Right renal cortex interstitium (tissue), 3 donors: ENCODE data around the gene GINS2. TPM values are rescaled to one million over a fixed set of nuclear protein-coding genes. Genes with fewer than 3 reads are reported as not detected.

Source experiments
- DNase-seq, 3 donors: peaks; one replicate each; pipeline ENCODE4 v3.0.0-alpha.2; 2013; ENCODE audit warnings: low read depth in 3 of 3, low spot score in 2 of 3
- polyA plus RNA-seq, 3 donors: library from polyadenylated mRNA; unstranded; fragments of 120-200 nt; gene quantifications; one replicate each; pipeline ENCODE4 v1.2.1, GENCODE V29; 2013; ENCODE audit not compliant: insufficient read length in 3 of 3

The GINS2 gene
- polyA plus RNA-seq, 3 donors = 16.0 to 21.5 (median 20.4) TPM

DNA sequence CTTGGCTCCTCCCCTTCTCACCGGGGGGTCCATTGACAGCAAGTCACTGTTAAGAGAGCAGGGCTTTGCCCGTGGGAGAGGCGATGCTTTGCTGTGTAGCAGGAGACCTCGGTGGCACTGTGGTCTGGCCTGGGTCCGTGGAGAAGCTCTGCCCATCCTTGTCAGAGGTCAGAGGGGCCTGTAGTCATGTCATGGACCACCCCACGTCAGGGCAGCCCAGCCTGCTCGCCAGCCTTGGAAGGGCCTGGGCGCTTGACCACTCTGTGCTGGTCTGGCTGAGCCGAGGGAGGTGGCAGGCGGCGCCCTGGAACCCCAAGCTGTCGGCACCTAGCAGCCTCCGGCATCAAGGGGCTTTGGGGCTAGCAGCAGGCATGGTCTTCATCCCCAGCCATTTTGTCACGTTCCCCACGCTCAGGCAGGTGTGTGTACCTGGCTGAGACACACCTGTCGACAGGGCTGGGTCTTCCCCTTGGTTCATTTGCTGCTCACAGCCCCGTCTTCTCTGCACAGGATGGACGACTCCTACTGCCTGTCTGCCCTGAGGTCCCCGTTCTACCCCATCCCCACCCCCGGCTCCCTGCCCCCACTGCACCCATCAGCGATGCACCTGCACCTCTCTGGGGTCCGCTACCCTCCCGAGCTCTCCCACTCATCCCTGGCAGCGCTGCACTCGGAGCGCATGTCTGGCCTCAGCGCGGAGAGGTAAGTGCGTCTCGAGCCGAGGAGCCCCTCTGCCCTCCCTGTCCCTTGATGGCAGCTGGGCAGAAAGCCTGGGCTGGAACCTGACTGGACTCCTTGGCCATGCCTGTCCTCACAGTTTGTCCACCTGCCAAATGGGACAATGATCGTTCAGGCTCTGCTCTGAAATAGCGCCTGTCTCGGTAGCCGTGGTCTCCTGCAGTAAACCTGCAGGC, 33.3 kb downstream of the GINS2 start:
- no peak for DNase-seq

DNA sequence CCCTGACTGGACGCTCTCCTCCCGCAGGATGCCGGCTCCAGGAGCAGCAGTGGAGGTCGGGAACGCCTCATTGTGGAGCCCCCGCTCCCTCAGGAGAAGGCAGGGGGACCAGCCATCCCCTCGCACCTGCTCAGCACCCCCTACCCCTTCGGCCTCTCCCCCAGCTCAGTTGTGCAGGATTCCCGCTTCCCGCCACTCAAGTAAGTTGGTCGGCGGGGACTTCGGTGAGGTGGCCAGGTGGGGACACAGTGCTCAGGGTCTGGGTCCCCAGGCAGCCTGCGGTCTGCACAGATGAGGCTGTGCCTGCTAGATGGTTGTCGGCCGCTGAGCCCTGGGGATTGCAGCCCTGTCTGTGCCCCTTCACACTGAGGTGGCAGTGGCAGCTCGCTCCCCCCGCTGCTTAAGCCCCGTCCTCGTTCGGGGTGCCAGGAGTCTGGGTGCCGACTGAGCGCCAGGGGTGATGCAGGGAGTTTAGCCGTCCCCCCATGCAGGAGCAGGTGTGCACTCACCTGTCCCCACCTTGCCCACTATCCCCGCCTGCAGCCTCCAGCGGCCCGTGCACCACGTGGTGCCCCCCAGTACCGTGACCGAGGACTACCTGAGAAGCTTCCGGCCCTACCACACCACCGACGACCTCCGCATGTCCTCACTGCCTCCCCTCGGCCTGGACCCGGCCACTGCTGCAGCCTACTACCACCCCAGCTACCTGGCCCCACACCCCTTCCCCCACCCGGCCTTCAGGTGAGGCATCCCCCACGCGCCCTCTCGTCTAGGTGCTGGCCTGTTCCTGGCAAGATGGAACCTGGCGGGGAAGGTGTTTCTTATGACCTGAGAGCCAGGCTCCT, 34.3 kb downstream of the GINS2 start:
- no peak for DNase-seq

DNA sequence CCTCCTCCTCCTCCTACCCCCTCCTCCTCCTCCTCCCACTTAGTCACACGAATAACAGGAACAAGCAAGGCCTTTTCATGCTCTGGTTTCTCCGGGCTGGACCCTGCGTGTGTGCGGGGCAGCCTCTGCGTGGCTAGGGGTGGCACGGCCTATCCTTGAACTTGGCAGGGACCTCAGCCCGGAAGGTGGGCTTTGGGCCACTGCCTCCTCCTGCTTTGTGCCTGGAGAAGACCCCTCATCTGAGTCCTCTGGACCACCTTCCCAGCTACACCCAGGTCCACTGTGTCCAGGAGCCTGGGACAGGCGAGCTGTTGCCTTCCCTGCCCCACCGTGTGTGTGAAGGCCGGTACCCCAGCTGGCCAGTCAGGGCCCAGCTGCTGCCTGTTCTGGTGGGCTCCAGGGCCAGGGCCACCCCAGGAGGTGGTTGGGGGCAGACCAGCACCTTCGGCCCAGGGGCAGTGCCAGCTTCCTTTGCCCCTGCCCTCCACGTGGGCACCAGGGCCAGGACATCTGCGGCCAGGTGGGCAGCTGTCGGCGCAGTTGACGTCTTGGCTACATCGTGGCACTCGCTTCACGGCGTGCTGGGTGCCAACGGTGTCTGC, 35.4 kb downstream of the GINS2 start:
- DNase-seq = no peak

DNA sequence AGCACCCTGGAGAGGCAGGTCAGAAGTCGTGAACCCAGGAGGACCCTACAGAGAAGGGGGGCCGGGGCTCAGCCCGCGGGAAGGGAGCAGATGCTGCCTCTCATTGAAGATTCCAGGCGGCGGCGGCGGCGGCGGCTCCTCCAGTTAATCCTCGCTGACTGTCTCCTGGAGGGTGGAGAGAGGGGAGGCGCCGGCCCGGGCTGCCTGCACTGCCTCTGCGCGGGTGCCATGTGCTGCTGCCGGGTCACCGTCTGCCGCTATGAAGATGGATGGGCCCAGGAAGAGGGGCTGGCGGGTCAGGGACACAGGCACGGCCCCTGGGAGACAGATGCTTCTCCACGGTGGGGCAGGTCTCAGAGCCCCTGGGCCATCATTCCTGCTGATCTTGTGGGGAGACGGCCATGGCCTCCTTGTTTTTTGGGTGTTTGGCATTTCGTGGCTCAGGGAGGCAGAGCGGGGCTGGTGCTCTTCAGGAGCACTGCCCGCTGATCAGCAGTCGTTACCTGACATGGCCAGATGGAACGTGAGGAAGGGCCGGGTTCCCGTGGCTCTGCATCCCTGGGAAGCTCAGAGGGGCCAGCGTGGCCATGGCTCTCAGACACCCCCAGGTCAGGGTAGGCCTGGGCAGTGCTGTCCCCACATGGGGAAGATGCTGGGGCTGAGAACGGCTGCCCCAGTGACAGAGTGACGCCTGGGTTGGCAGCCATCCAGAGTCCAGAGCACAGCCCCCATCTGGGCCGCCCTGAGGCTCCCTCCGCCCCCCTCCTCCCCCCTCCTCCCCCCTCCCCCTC, 36.1 kb downstream of the GINS2 start:
- DNase-seq = no peak

DNA sequence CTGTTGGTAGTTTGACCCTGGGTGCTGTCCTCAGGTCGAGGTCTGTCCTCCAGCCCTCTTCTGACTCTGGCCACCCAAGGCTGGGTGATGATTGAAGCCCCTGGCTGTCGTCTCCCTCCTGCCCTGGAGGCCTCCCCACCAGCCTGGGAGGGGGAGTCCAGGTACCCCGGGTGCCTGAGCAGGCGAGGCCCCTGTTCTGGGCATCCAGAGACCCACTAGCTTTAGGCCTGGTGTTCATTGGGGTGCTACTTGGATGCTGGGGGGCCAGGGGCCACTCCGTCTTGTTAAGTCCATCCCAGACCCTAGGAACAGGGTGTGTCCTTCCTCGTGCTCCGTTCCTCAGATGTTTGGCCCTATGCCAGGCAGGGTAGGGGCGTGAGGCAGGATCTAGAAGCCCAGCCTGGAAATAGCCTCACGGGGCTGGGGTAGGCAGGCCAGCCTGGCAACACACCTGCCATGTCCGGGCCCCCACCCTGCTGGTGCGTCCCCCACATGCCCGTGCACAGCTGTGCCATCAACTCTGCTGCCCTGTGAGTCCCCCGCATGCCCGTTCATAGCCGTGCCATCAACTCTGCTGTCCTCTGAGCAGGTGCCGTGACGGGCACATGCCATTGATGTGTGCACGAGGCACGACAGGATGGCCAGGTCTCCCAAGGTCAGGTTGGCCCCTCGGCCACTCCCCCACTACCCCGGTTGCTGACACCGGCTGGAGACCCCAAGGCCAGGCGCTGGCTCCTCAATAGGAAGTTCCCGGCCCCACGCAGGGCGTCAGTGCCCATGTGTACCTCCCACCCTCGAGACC, 36.9 kb downstream of the GINS2 start:
- no peak for DNase-seq

DNA sequence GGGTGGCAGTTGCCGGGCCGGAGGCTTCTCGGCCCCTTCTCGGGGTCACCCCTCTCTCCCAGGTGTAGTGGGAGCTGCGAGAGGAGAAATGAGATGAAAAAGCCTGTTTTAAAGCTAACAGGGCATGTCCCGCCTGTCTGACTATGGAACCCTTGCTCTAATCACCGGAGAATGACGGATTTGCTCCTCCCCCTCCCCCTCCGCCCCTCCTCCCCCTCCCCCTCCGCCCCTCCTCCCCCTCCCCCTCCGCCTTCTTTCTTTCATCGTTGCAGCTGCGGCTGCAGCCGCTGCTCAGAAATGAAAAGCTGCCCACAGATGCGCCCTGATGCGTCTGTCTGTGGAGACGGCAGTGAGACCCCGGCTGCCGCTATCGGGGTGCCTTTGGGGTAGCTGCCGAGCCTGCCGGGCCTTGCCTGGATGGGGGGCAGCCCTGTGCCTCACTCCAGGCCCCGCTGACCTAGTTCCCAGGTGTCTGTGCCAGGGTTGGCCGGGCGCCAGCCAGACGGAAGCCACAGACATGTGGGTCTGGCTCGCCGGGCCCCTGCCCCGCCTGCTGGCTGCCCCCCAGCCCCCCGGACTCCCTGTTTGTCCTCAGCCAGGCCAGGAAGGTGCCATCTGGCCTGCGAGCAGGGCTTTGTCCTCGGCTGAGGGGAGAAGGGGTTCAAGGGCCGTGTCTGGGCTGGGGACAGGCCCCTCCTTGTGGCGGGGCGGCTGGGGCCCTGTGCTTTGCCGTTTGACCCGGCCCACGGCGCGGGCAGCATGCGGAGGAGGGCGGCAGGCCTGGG, 37.7 kb downstream of the GINS2 start:
- no peak for DNase-seq

DNA sequence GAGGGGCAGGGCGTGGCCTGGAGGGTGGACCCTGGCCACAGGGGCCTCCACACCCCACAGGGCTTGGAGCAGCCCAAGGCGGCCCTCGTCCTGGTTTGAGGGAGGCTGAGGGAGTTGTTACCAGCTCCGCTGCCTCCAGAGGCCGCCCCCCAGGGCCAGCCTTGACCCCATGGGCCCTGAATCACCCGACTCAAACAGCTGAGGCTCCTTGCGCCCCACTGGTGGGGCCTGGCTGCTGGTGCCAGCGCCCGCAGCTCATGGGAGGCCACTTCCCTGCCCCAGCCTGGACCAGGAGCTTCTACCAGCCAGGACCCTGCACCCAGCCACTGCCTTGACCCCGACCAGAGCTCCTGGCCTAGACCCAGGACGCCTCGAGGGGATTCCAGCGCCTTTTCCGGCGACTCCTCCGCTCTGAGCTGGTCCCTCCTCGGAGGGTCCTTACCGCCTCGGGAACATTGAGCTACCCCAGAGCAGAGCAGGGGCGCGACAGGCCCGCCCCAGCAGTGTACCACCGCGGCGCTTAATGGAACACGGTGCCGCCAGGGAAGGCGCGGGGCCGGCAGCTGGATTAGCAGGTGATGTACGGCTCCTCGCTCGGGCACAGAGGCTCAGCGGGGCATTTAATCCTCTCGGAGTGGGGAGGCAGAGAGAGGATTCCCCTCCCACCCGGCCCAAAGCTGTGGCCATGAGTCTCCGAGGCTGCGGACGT, 38.5 kb downstream of the GINS2 start:
- no peak for DNase-seq

DNA sequence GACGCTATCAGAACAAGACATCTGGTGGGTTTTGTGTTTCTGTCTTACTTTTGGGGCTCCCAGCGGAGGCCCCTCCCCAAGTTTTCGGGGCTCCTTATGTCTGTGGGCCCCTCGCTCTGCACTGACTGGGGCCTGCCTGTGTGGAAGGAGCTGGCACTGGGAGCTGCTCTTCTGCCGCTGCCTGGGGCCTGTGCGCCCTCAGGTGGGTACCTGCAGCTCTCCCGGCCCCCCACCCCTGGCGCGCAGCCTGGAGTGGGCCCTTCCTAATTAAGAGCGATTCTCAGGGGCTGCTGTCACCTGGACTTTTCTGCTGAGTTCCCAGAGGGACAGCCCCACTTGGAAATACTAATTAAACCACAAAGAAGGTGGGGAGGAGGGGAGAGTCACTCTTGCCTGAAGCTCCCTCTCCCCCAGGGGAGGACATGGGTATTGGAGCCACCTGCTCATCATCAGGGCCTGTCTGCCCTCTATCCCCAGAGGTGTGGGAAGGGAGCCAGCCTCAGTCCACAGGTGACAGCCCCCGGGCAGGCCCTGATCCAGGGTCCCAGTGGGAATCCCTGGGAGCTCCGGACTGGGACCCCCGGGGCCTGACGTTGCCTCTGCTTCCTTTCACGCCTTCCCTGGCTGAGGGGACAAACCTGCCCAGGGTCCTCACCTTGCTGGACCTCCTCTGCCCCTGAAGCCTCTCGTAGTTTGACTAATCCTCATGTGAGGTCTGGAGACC, 39.2 kb downstream of the GINS2 start:
- DNase-seq = no peak

DNA sequence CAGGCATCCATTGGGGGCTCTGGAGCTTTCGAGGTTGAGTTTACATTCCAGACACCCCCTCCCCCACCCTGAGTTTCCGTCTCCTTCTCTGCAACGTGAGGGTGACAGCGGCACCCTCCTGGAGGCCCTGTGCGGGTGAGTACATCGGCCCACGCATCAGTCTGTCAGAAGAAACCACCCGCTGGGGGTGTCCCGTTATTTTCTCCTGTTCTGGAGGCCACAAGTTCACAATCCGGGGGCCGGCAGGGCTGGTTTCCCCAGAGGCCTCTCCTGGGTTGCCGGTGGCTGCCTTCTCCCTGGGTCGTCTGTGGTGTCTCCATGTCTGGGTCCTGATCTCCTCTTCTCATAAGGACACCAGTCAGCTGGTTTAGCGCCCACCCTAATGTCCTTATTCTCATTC, 39.9 kb downstream of the GINS2 start:
- no peak for DNase-seq

DNA sequence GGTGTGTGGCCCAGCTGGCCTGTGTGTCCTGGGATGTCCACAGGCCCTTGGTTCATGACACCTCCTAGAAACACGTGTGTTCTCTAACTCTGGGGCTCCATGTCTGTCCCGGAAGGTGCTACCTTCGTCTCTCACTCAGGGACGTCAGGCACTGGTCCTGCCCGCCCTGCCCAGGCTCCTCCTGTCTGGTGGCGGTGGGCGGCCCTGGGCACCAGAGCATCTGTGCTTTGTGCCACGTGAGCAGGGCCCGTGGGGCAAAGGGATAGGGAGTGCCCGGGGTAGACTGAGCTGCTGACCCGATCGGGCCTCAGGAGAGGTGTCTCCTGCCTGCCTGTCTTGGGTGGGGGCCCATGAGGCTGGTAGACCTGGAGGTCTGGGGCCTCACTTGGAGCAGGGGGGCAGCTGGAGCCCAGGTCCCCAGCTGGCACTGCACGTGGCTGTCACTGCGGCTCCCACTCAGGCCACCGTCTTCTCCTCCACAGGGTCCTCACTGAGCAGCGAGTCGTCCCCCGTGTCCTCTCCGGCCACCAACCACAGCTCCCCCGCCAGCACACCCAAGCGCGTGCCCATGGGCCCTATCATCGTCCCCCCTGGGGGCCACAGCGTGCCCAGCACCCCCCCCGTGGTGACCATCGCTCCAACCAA, 40.6 kb downstream of the GINS2 start:
- no peak for DNase-seq

DNA sequence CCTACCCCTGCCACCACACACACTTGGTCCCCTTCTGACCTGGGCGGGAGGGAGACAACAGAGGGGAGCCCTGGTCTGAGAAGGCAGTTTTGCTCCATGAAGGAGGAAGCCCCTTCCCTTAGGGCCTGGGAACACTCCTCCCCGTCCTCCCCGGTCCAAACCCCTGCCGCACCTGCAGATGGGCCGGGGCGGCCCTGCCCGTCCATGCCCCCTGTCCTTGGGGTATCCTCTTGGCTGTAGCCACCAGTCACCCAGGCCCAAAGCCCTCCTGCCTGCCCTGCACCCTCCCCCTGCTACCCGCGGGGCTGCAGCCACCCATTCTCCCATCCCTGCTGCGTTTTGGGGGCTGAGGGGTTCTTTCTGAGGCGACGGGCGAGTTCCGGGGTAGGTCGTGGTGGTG, 41.8 kb downstream of the GINS2 start:
- no peak for DNase-seq

DNA sequence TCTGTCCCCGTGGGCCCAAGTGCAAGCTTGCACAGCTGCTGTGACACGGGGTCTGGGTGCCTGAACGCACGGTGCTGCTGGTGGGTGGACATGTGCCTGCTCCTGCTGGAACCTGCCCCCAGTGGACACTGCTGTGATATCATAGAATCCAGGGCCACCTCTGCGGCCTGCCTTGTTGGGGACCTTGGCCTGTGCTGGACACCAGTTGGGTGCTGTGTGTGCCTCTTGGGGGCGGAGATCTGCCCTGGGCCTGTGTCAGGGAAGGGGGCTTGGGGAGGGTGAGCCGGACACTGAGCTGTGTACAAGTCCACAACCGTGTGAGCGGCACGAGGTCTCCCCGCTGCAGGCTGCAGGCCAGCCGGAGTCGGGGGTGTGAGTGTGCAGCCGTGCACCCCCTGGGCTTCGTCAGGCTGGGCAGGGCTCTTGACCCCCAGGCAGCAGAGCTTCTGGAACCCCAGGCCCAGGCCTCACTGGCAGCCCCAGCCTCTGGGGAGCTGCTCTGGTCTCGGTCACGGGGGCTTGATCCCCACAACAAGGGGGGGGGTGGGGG, 42.3 kb downstream of the GINS2 start:
- DNase-seq = no peak

DNA sequence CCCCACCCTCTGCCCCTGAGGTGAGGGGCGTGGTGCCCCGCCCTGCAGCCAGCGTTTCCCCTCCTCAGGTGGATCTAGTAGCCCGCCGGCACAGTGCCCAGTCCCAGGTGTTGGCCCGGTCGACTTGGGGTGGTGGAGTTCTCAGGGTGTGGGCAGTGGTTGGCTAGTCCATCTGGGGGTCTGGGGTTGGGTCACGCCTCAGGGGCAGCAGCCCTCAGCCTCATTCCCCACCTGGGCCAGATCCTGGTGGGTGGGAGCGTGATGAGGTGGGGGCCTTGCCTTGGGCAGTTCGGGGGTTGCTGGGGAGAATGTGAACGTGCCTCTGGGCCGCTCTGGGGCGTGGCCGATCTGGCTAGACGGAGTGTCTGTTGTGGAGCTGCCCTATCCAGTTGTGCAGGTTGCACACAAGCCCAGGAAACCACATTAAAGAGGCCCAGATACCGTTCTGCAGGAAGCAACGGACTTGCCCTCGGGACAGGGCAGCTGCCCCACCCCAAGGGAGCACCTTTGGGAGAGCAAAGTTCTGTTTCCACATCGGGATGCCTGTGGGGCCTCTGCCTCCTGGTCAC, 43.6 kb downstream of the GINS2 start:
- no peak for DNase-seq

DNA sequence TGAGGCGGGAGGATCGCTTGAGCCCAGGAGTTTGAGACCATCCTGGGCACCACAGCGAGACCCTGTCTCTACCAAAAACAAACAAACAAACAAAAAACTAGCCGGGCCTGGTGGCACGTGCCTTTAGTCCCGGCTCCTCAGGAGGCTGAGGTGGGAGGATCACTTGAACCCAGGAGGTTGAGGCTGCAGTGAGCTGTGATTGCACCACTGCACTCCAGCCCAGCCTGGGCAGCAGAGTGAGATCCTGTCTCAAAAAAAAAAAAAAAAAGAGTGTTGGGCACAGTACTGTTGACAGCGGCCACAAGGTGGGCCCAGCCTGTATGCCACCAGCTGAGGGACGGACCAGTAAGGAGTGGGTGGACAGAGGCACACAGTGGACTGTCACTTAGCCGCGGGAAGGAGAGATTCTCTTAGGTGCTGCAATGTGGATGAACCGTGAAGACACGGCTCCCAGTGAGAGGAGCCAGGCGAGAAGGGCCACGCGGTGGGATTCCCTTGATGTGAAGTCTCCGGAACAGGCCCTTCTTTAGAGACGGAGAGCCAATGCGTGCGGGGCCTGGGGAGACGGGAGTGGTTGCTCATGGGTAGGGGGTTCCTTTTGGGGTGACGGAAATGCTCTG, 44.6 kb downstream of the GINS2 start:
- DNase-seq = no peak

DNA sequence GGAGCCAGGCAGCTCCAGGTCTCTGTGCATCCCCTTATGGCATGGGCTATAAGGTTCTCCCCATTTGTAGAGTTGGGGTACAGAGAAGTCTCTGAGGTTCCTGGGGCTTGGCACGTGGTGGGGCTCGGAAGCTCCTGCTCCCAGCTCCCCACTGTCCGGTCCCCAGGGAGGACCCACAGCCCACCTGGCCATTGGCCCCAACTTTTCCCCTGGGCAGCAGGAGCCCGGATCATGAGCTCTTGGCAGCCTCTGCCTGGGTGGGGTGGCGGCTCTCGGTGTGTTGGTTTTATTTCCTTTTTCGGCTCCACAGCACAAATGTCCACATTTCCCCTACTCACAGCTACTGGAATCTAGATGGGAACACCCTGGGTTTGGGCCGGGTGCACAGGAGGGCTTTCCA, 45.1 kb downstream of the GINS2 start:
- no peak for DNase-seq

DNA sequence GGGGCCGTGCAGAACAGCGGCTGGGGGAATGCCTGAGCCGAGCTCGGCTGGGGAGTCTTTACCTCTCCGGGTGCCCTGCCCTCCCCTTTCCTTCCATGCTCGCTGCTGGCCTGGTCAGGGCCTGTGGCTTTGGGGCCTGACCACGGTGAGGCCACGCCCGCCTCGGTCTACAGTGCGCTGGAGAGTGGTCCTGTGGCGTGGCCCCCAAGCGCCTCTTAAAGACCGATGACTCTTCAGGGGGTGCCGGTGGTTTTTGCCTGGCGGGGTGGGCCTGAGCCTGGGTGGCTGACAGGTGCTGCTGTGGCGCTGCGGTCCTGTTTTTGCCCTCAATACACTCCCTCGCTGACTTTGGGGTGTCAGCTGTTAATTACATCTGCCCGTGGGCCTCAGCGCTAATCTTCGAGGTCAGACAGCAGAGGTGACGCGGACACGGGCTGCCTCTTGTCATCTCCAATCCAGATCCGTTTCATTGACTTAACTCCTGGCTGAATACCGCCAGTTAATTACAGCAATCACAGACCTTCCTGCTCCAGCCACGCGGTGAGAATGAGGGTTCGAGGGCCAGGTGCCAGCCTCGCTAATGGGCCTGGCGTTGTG, 45.9 kb downstream of the GINS2 start:
- DNase-seq = no peak
